Caco-2 (cell line): ENCODE data around the gene UNC5A. TPM values are rescaled to one million over a fixed set of nuclear protein-coding genes. Genes with fewer than 3 reads are reported as not detected.
A peak's percentile ranks its signal among the peaks of the same experiment; 100 is the strongest.

ENCODE experiments used
- Bru-seq: library from RNA; stranded (reverse); fragments of 400-500 nt; gene quantifications from one replicate; lab custom pipeline; 2021; lab: Mats Ljungman, UMichigan
- BruChase-seq, 2 experiments: library from RNA; stranded (reverse); fragments of 400-500 nt; gene quantifications; one replicate each; lab custom pipeline; 2021; lab: Mats Ljungman, UMichigan
- BruUV-seq: library from RNA; stranded (reverse); fragments of 400-500 nt; replicated peaks from 2 replicates; lab custom pipeline; 2021; lab: Mats Ljungman, UMichigan
- CTCF ChIA-PET: fragments of 300-600 bp; sonication (Branson Sonifier 250); formaldehyde crosslinking; loops from one replicate; lab custom pipeline; 2022; ENCODE audit warnings: antibody characterized with exemption; lab: Charles Lee
- POLR2A ChIA-PET: fragments of 300-600 bp; sonication (Branson Sonifier 250); formaldehyde crosslinking; loops from one replicate; lab custom pipeline; 2022; ENCODE audit warnings: antibody characterized with exemption; lab: Charles Lee
- DNase-seq, 2 experiments: peaks; one replicate each; pipeline versions ENCODE4 v3.0.0 to v3.0.0-alpha.2; 2020 to 2022
- H3K27me3 ChIP-seq: replicated peaks from 2 replicates; pipeline ENCODE4 v1.6.0; 2011; ENCODE audit warnings: low read length; ENCODE audit not compliant: control insufficient read depth, insufficient read depth
- H3K36me3 ChIP-seq: 2 replicates; pipeline ENCODE4 v1.5.1; 2011; ENCODE audit warnings: low read length; ENCODE audit not compliant: control insufficient read depth, insufficient read depth
- H3K4me1 ChIP-seq: fragments of 250-450 bp; sonication (Bioruptor Pico); 2 replicates; pipeline ENCODE4 v1.5.1; 2020; ENCODE audit warnings: mild to moderate bottlenecking
- H3K4me3 ChIP-seq: 2 replicates; pipeline ENCODE4 v1.5.1; 2011; ENCODE audit warnings: low read depth, mild to moderate bottlenecking, control low read depth, low read length
- H3K9me3 ChIP-seq: fragments of 250-450 bp; sonication (Bioruptor Pico); 2 replicates; pipeline ENCODE4 v1.5.1; 2020; ENCODE audit warnings: mild to moderate bottlenecking, moderate library complexity
- H3K27ac Mint-ChIP-seq: one replicate; pipeline ENCODE4 v1.8.0; 2022; ENCODE audit warnings: mixed read lengths; ENCODE audit not compliant: unreplicated experiment
- H3K27me3 Mint-ChIP-seq: one replicate; pipeline ENCODE4 v1.8.0; 2022; ENCODE audit warnings: mixed read lengths; ENCODE audit not compliant: insufficient read depth, unreplicated experiment
- H3K36me3 Mint-ChIP-seq: one replicate; pipeline ENCODE4 v1.8.0; 2022; ENCODE audit warnings: mild to moderate bottlenecking, mixed read lengths; ENCODE audit not compliant: insufficient read depth, unreplicated experiment
- H3K4me1 Mint-ChIP-seq: one replicate; pipeline ENCODE4 v1.8.0; 2022; ENCODE audit warnings: low read depth, mixed read lengths; ENCODE audit not compliant: unreplicated experiment
- H3K4me3 Mint-ChIP-seq: one replicate; pipeline ENCODE4 v1.8.0; 2022; ENCODE audit warnings: mild to moderate bottlenecking, moderate library complexity, mixed read lengths; ENCODE audit not compliant: unreplicated experiment
- H3K9me3 Mint-ChIP-seq: one replicate; pipeline ENCODE4 v1.8.0; 2022; ENCODE audit warnings: mixed read lengths; ENCODE audit not compliant: unreplicated experiment
- CTCF ChIP-seq, 2 experiments: fragments of 200-600 bp in 1 of 2; IDR thresholded peaks; 1 replicate in 1 of 2; 2 replicates in 1 of 2; pipeline versions ENCODE4 v1.5.1 to v1.8.0; 2011 to 2022; ENCODE audit warnings: antibody characterized with exemption in 1 of 2, control low read depth in 1 of 2, inconsistent platforms in 1 of 2, low read depth in 1 of 2, low read length in 1 of 2, mild to moderate bottlenecking in 1 of 2, moderate library complexity in 1 of 2; ENCODE audit not compliant: insufficient read depth in 1 of 2, severe bottlenecking in 1 of 2, unreplicated experiment in 1 of 2
- intact Hi-C: fragments of 100-400 bp; cut with micrococcal nuclease; formaldehyde crosslinking; loops from one replicate; pipeline ENCODE4 v1.10.0; 2022; ENCODE audit not compliant: unreplicated experiment
- long read RNA-seq: library from polyadenylated mRNA; stranded (forward); transcript quantifications from one replicate; pipeline ENCODE4 v2.0.0, GENCODE V29; 2022
- total RNA-seq: library from RNA; stranded (reverse); gene quantifications from 2 replicates; pipeline ENCODE4 v1.2.3, GENCODE V29; 2022

The UNC5A gene
- total RNA-seq, result 0.14 TPM in 1 of 2 replicates, not detected in the other
- percentile 17 among the genes with signal in this experiment for Bru-seq, nascent RNA
- BruChase-seq, experiment 1, labeled RNA remaining after a 2-hour chase, result percentile 18 among the genes with signal in this experiment
- percentile 14 among the genes with signal in this experiment for BruChase-seq, experiment 2, labeled RNA remaining after a 6-hour chase
- long read RNA-seq, partial matches to known transcripts, result 1 of 1 reads
- long read RNA-seq, other reads (novel, unspliced or antisense), result 0 of 1 reads

- no TSS peak for BruUV-seq
- H3K27ac Mint-ChIP-seq, result no peak within 1 kb of the TSS
- Histone ChIP-seq H3K4me1 (peaks cover 7% of the 10 kb centered on the region), H3K9me3 (no peaks in the 10 kb centered on the region), H3K4me3 (peak within 1 kb of the TSS; percentile 42), H3K36me3 (no peaks in the 10 kb centered on the region), H3K27me3 (peaks cover 6% of the 10 kb centered on the region; the same call in 1 of the 2 replicates)
- peak within 1 kb of the TSS; percentile 85 for H3K4me3 Mint-ChIP-seq
- peaks cover 30% of the 10 kb centered on the region for H3K27me3 Mint-ChIP-seq
- no peaks in the 10 kb centered on the region for H3K36me3 Mint-ChIP-seq
- peak in 1 of 2 experiments; percentile 85 for DNase-seq
- intact Hi-C loops, result loop anchor here (5.0 kb wide), 1 partner anchor 148 kb away; no protein-coding TSS in a partner anchor
- ChIA-PET POLR2A (no interaction called here), CTCF (no interaction called here)
- no peaks in the 10 kb centered on the region for H3K9me3 Mint-ChIP-seq
- TF ChIP-seq CTCF (IDR thresholded peaks at IDR 0.05; ENCODE audit: insufficient read depth in 1 of 2, low read depth in 1 of 2, low read length in 1 of 2, severe bottlenecking in 1 of 2, unreplicated experiment in 1 of 2), result no peak
- H3K4me1 Mint-ChIP-seq, result peaks cover 15% of the 10 kb centered on the region
Measured at GRCh38 chr5:176810081-176810597, at the start of gene UNC5A. Gene UNC5A (plus strand): TSS chr5:176810559. CDS start chr5:176810751, 192 bp downstream.

GRCh38 chr5:176761755-176762154 lies 48.6 kb upstream of the UNC5A start:
- H3K27me3 ChIP-seq, result no peaks in the 10 kb centered on the region
- no TSS peak for BruUV-seq
- peaks cover 23% of the 10 kb centered on the region for H3K27me3 Mint-ChIP-seq
- H3K9me3 ChIP-seq, result 0 out of 2 replicates have a peak, but pooled peaks cover 3% of the 10 kb centered on the region
- CTCF ChIA-PET, result no interaction called here
- no peak overlapping the region for H3K4me3 Mint-ChIP-seq
- no peak for DNase-seq
- TF ChIP-seq CTCF (IDR thresholded peaks at IDR 0.05; ENCODE audit: insufficient read depth in 1 of 2, low read depth in 1 of 2, low read length in 1 of 2, severe bottlenecking in 1 of 2, unreplicated experiment in 1 of 2), result no peak
- intact Hi-C loops, result no loop called here
- H3K4me3 ChIP-seq, result no peak overlapping the region
- H3K36me3 ChIP-seq, result no peaks in the 10 kb centered on the region
- no peaks in the 10 kb centered on the region for H3K4me1 Mint-ChIP-seq
- H3K4me1 ChIP-seq, result no peaks in the 10 kb centered on the region
- no peak overlapping the region for H3K27ac Mint-ChIP-seq
- peaks cover 19% of the 10 kb centered on the region for H3K9me3 Mint-ChIP-seq
- no peaks in the 10 kb centered on the region for H3K36me3 Mint-ChIP-seq
- POLR2A ChIA-PET, result no interaction called here

- CTCF ChIA-PET, result interaction anchor here (0.7 kb wide), 1 partner anchor 25 kb away, joined by 3 read pairs; no protein-coding TSS in a partner anchor
- H3K4me3 Mint-ChIP-seq, result no peak overlapping the region
- H3K4me1 Mint-ChIP-seq, result no peaks in the 10 kb centered on the region
- H3K4me1 ChIP-seq, result no peaks in the 10 kb centered on the region
- no peak overlapping the region for H3K4me3 ChIP-seq
- H3K27me3 ChIP-seq, result no peaks in the 10 kb centered on the region
- H3K9me3 ChIP-seq, result 0 out of 2 replicates have a peak, but pooled peaks cover 3% of the 10 kb centered on the region
- H3K36me3 ChIP-seq, result no peaks in the 10 kb centered on the region
- peaks cover 19% of the 10 kb centered on the region for H3K9me3 Mint-ChIP-seq
- H3K27me3 Mint-ChIP-seq, result peaks cover 23% of the 10 kb centered on the region
- TF ChIP-seq CTCF (IDR thresholded peaks at IDR 0.05; ENCODE audit: insufficient read depth in 1 of 2, low read depth in 1 of 2, low read length in 1 of 2, severe bottlenecking in 1 of 2, unreplicated experiment in 1 of 2), result no peak
- no TSS peak for BruUV-seq
- POLR2A ChIA-PET, result no interaction called here
- intact Hi-C loops, result no loop called here
- DNase-seq, result no peak
- H3K27ac Mint-ChIP-seq, result no peak overlapping the region
- no peaks in the 10 kb centered on the region for H3K36me3 Mint-ChIP-seq
Measured at GRCh38 chr5:176762489-176762888, 47.9 kb upstream of the UNC5A start.
